ENCODE measurements around the gene SLC34A2. TPM values are rescaled to one million over a fixed set of nuclear protein-coding genes. Genes with fewer than 3 reads are reported as not detected.

Gene SLC34A2
- total RNA-seq, 1 experiment from 2014 or later = not detected

- TF ChIP-seq, protein P1, sequence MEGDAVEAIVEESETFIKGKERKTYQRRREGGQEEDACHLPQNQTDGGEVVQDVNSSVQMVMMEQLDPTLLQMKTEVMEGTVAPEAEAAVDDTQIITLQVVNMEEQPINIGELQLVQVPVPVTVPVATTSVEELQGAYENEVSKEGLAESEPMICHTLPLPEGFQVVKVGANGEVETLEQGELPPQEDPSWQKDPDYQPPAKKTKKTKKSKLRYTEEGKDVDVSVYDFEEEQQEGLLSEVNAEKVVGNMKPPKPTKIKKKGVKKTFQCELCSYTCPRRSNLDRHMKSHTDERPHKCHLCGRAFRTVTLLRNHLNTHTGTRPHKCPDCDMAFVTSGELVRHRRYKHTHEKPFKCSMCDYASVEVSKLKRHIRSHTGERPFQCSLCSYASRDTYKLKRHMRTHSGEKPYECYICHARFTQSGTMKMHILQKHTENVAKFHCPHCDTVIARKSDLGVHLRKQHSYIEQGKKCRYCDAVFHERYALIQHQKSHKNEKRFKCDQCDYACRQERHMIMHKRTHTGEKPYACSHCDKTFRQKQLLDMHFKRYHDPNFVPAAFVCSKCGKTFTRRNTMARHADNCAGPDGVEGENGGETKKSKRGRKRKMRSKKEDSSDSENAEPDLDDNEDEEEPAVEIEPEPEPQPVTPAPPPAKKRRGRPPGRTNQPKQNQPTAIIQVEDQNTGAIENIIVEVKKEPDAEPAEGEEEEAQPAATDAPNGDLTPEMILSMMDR (conservative IDR thresholded peaks at IDR 0.05) = no peak
- no peak for TF ChIP-seq EZH2 (IDR thresholded peaks at IDR 0.05; ENCODE audit: low read depth)
- no peak for DNase-seq
- H3K4me1 ChIP-seq (replicated peaks; ENCODE audit: insufficient read depth) = peaks cover 8% of the 10 kb centered on the region; the same call in 1 of the 2 replicates
- H3K79me2 ChIP-seq (ENCODE audit: low read depth) = no peaks in the 10 kb centered on the region
- peaks cover 4% of the 10 kb centered on the region; the same call in 1 of the 2 replicates for H3F3A ChIP-seq (ENCODE audit: insufficient read depth, low read depth)
- H3K36me3 ChIP-seq (ENCODE audit: low read depth) = no peaks in the 10 kb centered on the region
- no peak overlapping the region for H2AFZ ChIP-seq
- H4K20me1 ChIP-seq (ENCODE audit: insufficient read depth) = no peaks in the 10 kb centered on the region
- ChIA-PET POLR2A (ENCODE audit: unreplicated experiment) (no interaction called here), CTCF (no interaction called here)
- BruUV-seq (replicated peaks) = no TSS peak
- no peak overlapping the region for H3K27ac ChIP-seq
- H3K4me2 ChIP-seq = no peak overlapping the region
- no peaks in the 10 kb centered on the region for H3K27me3 ChIP-seq (ENCODE audit: insufficient read depth, low read depth)
- no peak overlapping the region for H3K4me3 ChIP-seq
- intact Hi-C loops (cut with micrococcal nuclease; ENCODE audit: unreplicated experiment) = no loop called here
- H3K9me2 ChIP-seq (ENCODE audit: insufficient read depth) = no peaks in the 10 kb centered on the region
- no peaks in the 10 kb centered on the region for H3K9me3 ChIP-seq (ENCODE audit: insufficient read depth, low read depth)
Observed at GRCh38 chr4:25628451-25628850, 27.2 kb upstream of the SLC34A2 start.

GRCh38 chr4:25632135-25632534 lies 23.5 kb upstream of the SLC34A2 start:
- Histone ChIP-seq H2AFZ (no peak overlapping the region; the same call in 1 of the 2 replicates), H3K27me3 (ENCODE audit: insufficient read depth, low read depth) (no peaks in the 10 kb centered on the region), H3K4me2 (peak overlapping the region; percentile 19; the same call in 1 of the 2 replicates), H3K4me3 (no peak overlapping the region), H4K20me1 (ENCODE audit: insufficient read depth) (no peaks in the 10 kb centered on the region), H3K4me1 (replicated peaks; ENCODE audit: insufficient read depth) (peaks cover 8% of the 10 kb centered on the region; the same call in 1 of the 2 replicates), H3K79me2 (ENCODE audit: low read depth) (no peaks in the 10 kb centered on the region), H3K9me3 (ENCODE audit: insufficient read depth, low read depth) (no peaks in the 10 kb centered on the region), H3F3A (ENCODE audit: insufficient read depth, low read depth) (peaks cover 4% of the 10 kb centered on the region; the same call in 1 of the 2 replicates), H3K36me3 (ENCODE audit: low read depth) (no peaks in the 10 kb centered on the region), H3K27ac (no peak overlapping the region), H3K9me2 (ENCODE audit: insufficient read depth) (no peaks in the 10 kb centered on the region)
- no peak for TF ChIP-seq EZH2 (IDR thresholded peaks at IDR 0.05; ENCODE audit: low read depth)
- TF ChIP-seq, protein P1 (conservative IDR thresholded peaks at IDR 0.05) = no peak
- intact Hi-C loops (cut with micrococcal nuclease; ENCODE audit: unreplicated experiment) = no loop called here
- CTCF ChIA-PET = no interaction called here
- DNase-seq = peak in 1 of 2 experiments; percentile 63
- no TSS peak for BruUV-seq (replicated peaks)
- POLR2A ChIA-PET (ENCODE audit: unreplicated experiment) = interaction anchor here (0.7 kb wide), 1 partner anchor 890 kb away, joined by 3 read pairs; no protein-coding TSS in a partner anchor

- no peaks in the 10 kb centered on the region for H3K27me3 ChIP-seq (ENCODE audit: insufficient read depth, low read depth)
- H4K20me1 ChIP-seq (ENCODE audit: insufficient read depth) = no peaks in the 10 kb centered on the region
- no peak for DNase-seq
- ChIA-PET POLR2A (ENCODE audit: unreplicated experiment) (no interaction called here), CTCF (no interaction called here)
- BruUV-seq (replicated peaks) = no TSS peak
- no peak overlapping the region for H3K4me2 ChIP-seq
- peaks cover 8% of the 10 kb centered on the region; the same call in 1 of the 2 replicates for H3K4me1 ChIP-seq (replicated peaks; ENCODE audit: insufficient read depth)
- intact Hi-C loops (cut with micrococcal nuclease; ENCODE audit: unreplicated experiment) = no loop called here
- no peak overlapping the region for H2AFZ ChIP-seq
- no peaks in the 10 kb centered on the region for H3K9me2 ChIP-seq (ENCODE audit: insufficient read depth)
- H3K27ac ChIP-seq = no peak overlapping the region
- H3K9me3 ChIP-seq (ENCODE audit: insufficient read depth, low read depth) = no peaks in the 10 kb centered on the region
- H3K36me3 ChIP-seq (ENCODE audit: low read depth) = no peaks in the 10 kb centered on the region
- peaks cover 4% of the 10 kb centered on the region; the same call in 1 of the 2 replicates for H3F3A ChIP-seq (ENCODE audit: insufficient read depth, low read depth)
- no peak overlapping the region for H3K4me3 ChIP-seq
- no peaks in the 10 kb centered on the region for H3K79me2 ChIP-seq (ENCODE audit: low read depth)
- TF ChIP-seq, protein P1 (conservative IDR thresholded peaks at IDR 0.05) = no peak
- no peak for TF ChIP-seq EZH2 (IDR thresholded peaks at IDR 0.05; ENCODE audit: low read depth)
Observed at GRCh38 chr4:25633541-25633940, 22.1 kb upstream of the SLC34A2 start.
